ENCODE measurements around the gene SIRT2. TPM values are rescaled to one million over a fixed set of nuclear protein-coding genes. Genes with fewer than 3 reads are reported as not detected.

Gene SIRT2
- total RNA-seq, 4 donors from 2014 or later = 45.7 to 103 (median 64.9) TPM

GRCh38 chr19:38837656-38838121 is 61.7 kb downstream of the SIRT2 start:
- no peak for TF ChIP-seq CTCF (IDR thresholded peaks at IDR 0.05; ENCODE audit: low read depth)

GRCh38 chr19:38836983-38837626 is 62.3 kb downstream of the SIRT2 start:
- TF ChIP-seq CTCF (IDR thresholded peaks at IDR 0.05; ENCODE audit: low read depth) = no peak

GRCh38 chr19:38836159-38836982 is 63.0 kb downstream of the SIRT2 start:
- no peak for TF ChIP-seq CTCF (IDR thresholded peaks at IDR 0.05; ENCODE audit: low read depth)

- no peak for TF ChIP-seq CTCF (IDR thresholded peaks at IDR 0.05; ENCODE audit: low read depth)
Observed at GRCh38 chr19:38834590-38834989, 64.8 kb downstream of the SIRT2 start.

- no peak for TF ChIP-seq CTCF (IDR thresholded peaks at IDR 0.05; ENCODE audit: low read depth)
Observed at GRCh38 chr19:38834104-38834490, 65.3 kb downstream of the SIRT2 start.

- no peak for TF ChIP-seq CTCF (IDR thresholded peaks at IDR 0.05; ENCODE audit: low read depth)
Observed at GRCh38 chr19:38833092-38833425, 66.4 kb downstream of the SIRT2 start.

GRCh38 chr19:38831142-38831605 is 68.2 kb downstream of the SIRT2 start:
- TF ChIP-seq CTCF (IDR thresholded peaks at IDR 0.05; ENCODE audit: low read depth) = no peak

Measured in subcutaneous adipose tissue (tissue), 4 donors.